IgD-negative memory B cell (primary cell): ENCODE results near the gene LRRN3. TPM values are rescaled to one million over a fixed set of nuclear protein-coding genes. Genes with fewer than 3 reads are reported as not detected.

ENCODE experiments used
- H3K27ac Mint-ChIP-seq, 3 donors: one replicate each; pipeline ENCODE4 v1.8.0; 2020 to 2022; ENCODE audit warnings: mild to moderate bottlenecking in 3 of 3, mixed read lengths in 3 of 3, moderate library complexity in 1 of 3
- H3K27me3 Mint-ChIP-seq: one replicate; pipeline ENCODE4 v1.8.0; 2021; ENCODE audit warnings: mixed read lengths
- H3K36me3 Mint-ChIP-seq: one replicate; pipeline ENCODE4 v1.8.0; 2020; ENCODE audit warnings: mild to moderate bottlenecking, mixed read lengths
- H3K4me1 Mint-ChIP-seq, 3 donors: one replicate each; pipeline ENCODE4 v1.8.0; 2020 to 2022; ENCODE audit warnings: mixed read lengths in 3 of 3, mild to moderate bottlenecking in 1 of 3
- H3K4me3 Mint-ChIP-seq, 4 donors: one replicate each; pipeline ENCODE4 v1.8.0; 2020 to 2022; ENCODE audit warnings: mild to moderate bottlenecking in 4 of 4, mixed read lengths in 4 of 4, moderate library complexity in 3 of 4
- H3K9me3 Mint-ChIP-seq, 3 donors: one replicate each; pipeline ENCODE4 v1.8.0; 2020 to 2021; ENCODE audit warnings: mixed read lengths in 3 of 3, mild to moderate bottlenecking in 1 of 3
- polyA plus RNA-seq: library from polyadenylated mRNA; unstranded; fragments of 300-500 nt; fragmentation: Illumina TruSeq; gene quantifications from one replicate; pipeline ENCODE4 v1.2.3, GENCODE V29; 2021

LRRN3 gene
- polyA plus RNA-seq, 1 donor from 2014 or later = 2.7 TPM

DNA sequence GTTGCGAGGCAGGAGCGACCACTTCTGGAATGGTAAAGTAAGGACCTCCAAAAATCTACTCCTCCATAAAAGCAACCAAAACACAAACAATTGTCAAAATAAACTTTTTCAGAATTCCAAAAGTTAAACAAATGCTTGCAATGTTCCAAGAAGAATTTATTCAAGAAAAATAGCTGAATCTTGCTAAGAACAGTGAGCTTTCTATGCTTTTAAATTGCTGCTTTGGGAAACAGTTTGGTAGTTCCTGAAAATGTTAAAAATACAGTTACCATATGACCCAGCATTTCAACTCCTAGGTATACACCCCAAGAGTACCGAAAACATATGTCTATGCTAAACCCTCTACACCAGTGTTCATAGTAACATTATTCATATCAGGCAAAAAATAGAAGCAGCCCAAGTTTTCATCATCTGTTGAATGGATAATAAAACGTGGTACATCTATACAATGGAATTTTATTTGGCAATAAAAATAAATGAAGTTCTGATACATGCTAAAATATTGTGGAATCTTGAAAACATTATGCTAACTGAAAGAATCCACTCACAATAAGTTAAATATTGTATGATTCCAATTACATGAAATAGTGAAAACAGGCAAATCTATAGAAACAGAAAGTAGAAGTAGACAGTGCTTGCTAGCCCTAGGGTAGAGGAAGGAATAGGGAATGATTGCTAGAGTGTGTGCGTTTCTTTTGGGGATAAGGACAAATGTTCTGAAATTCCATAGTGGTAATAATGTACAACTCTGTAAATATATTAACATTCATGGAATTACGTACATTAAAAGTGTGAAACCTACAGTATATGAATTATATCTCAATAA lies 57.0 kb downstream of the LRRN3 start:
- no peaks in the 10 kb centered on the region for H3K36me3 Mint-ChIP-seq
- no peak overlapping the region for H3K27ac Mint-ChIP-seq
- peaks cover 0 to 3% (median 0%) of the 10 kb centered on the region in 3 donors for H3K9me3 Mint-ChIP-seq
- H3K4me3 Mint-ChIP-seq = no peak overlapping the region
- H3K27me3 Mint-ChIP-seq = no peaks in the 10 kb centered on the region
- H3K4me1 Mint-ChIP-seq = no peaks in the 10 kb centered on the region

DNA sequence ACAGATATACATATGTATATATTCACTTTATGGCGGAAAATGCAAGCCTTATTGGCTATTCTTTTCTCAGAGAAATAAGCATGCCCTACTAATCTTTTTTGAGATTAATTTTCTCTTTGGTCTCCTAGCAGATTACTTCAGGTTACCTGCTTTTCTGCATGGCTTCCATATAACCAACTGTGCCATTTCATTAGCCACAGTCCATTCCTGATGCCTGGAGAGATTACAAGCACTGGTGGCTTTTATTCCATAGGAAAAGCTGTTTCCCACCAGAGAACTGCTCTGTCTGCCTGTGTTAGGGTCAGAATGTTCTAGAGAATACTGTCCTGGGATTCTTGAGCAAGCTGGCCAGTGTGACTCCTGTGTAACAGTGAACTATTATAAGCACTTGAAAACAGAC lies 59.8 kb downstream of the LRRN3 start:
- peaks cover 0 to 3% (median 0%) of the 10 kb centered on the region in 3 donors for H3K9me3 Mint-ChIP-seq
- no peak overlapping the region for H3K27ac Mint-ChIP-seq
- H3K4me1 Mint-ChIP-seq = no peaks in the 10 kb centered on the region
- peaks cover 3% of the 10 kb centered on the region for H3K36me3 Mint-ChIP-seq
- no peak overlapping the region for H3K4me3 Mint-ChIP-seq
- no peaks in the 10 kb centered on the region for H3K27me3 Mint-ChIP-seq

DNA sequence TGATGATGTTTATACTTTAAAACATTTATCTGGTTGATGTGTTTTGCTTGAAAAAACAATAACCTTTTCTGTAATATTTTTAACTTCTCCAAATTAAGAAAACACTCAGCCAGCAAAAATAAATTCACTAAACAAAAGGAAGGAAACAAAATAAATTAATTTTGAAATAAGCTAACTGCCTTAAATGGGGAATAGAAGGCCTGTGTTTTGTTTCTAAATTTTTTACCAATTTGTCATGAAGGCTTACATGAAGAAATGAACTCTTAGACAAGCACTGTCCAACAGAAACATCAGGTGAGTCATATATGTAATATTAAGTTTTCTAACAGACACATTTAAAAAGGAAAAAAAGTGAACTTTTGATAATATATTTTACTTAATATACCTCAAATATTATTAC lies 68.5 kb downstream of the LRRN3 start:
- H3K9me3 Mint-ChIP-seq = peaks cover 0 to 4% (median 2%) of the 10 kb centered on the region in 3 donors
- H3K27ac Mint-ChIP-seq = no peak overlapping the region
- peaks cover 0 to 4% (median 2%) of the 10 kb centered on the region in 3 donors for H3K4me1 Mint-ChIP-seq
- H3K36me3 Mint-ChIP-seq = no peaks in the 10 kb centered on the region
- H3K27me3 Mint-ChIP-seq = no peaks in the 10 kb centered on the region
- no peak overlapping the region for H3K4me3 Mint-ChIP-seq

DNA sequence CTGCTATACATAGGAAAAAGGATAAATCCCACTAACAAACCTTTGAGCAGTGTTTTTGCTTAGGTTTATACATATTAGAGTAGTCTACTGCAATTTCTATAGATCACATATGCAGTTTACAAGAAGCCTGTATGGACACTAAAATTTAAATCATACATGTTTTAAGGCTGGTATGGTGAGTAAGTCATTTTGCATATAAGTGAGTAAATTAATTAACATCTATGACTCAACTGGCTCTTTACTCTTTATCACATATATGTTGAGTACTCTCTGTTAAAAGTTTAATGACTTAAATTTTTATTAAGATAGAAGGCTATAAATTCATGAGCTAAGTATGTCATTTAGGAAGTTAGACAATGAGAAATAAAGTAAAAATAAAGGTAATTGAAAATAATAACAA lies 69.4 kb downstream of the LRRN3 start:
- H3K4me3 Mint-ChIP-seq = no peak overlapping the region
- H3K4me1 Mint-ChIP-seq = peaks cover 0 to 4% (median 2%) of the 10 kb centered on the region in 3 donors
- no peak overlapping the region for H3K27ac Mint-ChIP-seq
- H3K36me3 Mint-ChIP-seq = no peaks in the 10 kb centered on the region
- peaks cover 0 to 4% (median 2%) of the 10 kb centered on the region in 3 donors for H3K9me3 Mint-ChIP-seq
- no peaks in the 10 kb centered on the region for H3K27me3 Mint-ChIP-seq

DNA sequence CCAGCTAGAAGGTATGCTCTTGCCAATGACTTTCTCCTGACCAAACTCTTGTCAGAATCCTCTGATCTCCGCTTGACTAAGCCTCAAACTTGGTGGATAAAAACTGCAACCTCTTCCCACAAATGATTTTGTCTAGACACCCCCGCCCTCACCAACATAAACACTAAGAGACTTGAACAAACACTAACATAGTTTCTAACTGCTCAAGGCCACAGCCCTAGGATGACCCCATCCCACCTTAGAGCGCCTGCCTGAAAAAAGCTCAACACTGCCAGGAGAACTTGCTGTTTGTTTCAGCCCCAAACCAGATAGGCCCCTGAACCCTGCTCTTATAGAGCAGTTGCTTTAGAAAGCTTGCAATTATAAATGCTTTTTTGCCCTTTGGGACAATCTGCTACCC lies 71.8 kb downstream of the LRRN3 start:
- H3K27me3 Mint-ChIP-seq = no peaks in the 10 kb centered on the region

DNA sequence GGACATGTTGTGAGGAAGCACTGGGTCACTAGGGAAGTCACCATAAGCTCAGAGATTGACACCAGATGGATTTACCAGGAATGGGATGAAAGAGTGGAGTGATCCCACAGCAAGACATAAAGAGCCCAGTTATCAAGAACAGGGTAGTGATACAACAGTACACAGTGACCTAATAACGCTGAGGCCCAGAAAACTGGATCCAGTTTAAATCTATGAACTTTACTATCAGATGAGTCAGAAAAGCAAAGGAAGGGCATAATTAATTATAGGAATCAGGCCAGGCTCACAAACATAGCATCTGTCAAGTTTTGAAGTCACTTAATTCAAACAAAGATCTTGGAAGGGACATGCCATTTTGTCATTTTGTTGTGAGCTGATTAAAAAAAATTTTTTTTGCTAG lies 73.5 kb downstream of the LRRN3 start:
- Mint-ChIP-seq H3K27me3 (no peaks in the 10 kb centered on the region), H3K4me1 (peaks cover 0 to 4% (median 0%) of the 10 kb centered on the region in 3 donors), H3K36me3 (no peaks in the 10 kb centered on the region), H3K9me3 (no peaks in the 10 kb centered on the region), H3K4me3 (no peak overlapping the region), H3K27ac (no peak overlapping the region)

More for the DNA sequence above, 71.8 kb downstream of the LRRN3 start:
- Mint-ChIP-seq H3K4me1 (peaks cover 0 to 4% (median 0%) of the 10 kb centered on the region in 3 donors), H3K4me3 (no peak overlapping the region), H3K27ac (no peak overlapping the region), H3K9me3 (no peaks in the 10 kb centered on the region), H3K36me3 (no peaks in the 10 kb centered on the region)

DNA sequence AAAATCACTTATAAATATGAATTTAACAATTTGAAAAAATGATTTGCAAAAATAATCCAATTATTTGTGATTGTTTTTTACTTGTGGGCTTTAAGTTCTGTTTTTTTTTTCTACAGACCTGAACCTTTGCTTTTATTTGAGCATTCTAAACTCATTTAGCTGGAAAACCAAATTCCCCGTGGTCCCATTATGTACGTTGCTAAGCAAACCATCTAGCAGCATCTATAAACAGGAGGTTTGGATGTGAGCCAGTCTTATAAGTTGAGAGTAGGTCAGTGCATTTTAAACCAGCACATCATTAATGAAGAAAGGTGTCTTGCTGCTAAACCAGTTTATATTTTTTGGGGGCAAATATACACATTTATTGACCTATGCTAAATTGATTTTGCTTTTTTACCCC lies 77.3 kb downstream of the LRRN3 start:
- Mint-ChIP-seq H3K36me3 (no peaks in the 10 kb centered on the region), H3K4me1 (no peaks in the 10 kb centered on the region), H3K27me3 (no peaks in the 10 kb centered on the region), H3K27ac (no peak overlapping the region), H3K4me3 (no peak overlapping the region), H3K9me3 (no peaks in the 10 kb centered on the region)

DNA sequence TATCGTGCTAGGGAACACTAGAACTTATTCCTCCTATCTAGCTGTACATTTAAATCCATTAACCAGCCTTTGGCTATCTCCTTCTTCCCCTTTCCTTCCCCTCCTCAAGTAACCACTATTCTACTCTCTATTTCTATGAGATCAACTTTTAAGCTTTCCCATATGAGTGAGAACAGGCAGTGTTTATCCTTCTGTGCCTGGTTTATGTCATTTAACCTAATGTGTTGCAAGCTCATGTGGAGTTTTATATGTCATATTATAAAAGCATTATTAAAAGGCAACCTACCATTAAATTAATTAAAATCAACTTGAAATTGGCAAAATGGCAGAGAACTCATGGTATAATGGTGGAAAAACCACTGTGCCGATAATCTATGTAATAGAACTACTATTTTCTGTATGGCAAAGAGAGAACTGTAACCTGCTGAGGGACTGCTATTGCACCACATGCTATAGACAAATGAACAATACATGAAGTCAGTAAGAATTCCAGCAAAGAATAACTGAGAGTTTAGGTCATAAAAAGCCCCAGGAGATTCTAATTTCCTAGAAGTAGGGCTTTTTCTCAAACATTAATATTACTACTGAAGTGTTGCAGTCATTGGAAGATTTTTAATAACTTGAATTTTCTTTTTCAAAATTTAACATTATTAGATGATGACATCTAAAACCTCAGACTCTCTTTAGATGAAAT lies 81.8 kb downstream of the LRRN3 start:
- Mint-ChIP-seq H3K27me3 (no peaks in the 10 kb centered on the region), H3K36me3 (peaks cover 3% of the 10 kb centered on the region), H3K27ac (no peak overlapping the region), H3K4me1 (no peaks in the 10 kb centered on the region), H3K4me3 (no peak overlapping the region), H3K9me3 (peaks cover 0 to 3% (median 0%) of the 10 kb centered on the region in 3 donors)

DNA sequence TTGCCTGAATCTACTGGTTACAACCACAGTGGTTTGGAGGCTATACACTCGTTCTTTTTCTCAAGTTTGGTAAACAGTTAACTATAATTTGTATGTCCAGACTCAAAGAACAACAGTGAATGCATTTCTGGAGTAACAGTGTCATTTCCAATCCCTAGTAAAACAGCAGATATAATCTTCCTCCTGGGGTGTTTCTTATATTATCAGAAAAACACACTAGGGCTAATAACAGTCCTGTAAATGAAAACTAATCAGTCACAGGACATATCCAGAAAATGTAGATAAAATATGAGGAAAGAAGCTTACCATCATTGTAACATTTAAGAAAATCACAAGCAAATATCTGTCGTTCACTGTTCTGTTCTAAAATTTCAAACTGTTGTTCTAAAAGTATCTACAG lies 82.6 kb downstream of the LRRN3 start:
- Mint-ChIP-seq H3K36me3 (peaks cover 3% of the 10 kb centered on the region), H3K9me3 (peaks cover 0 to 3% (median 0%) of the 10 kb centered on the region in 3 donors), H3K4me3 (no peak overlapping the region), H3K27ac (no peak overlapping the region), H3K27me3 (no peaks in the 10 kb centered on the region), H3K4me1 (no peaks in the 10 kb centered on the region)

DNA sequence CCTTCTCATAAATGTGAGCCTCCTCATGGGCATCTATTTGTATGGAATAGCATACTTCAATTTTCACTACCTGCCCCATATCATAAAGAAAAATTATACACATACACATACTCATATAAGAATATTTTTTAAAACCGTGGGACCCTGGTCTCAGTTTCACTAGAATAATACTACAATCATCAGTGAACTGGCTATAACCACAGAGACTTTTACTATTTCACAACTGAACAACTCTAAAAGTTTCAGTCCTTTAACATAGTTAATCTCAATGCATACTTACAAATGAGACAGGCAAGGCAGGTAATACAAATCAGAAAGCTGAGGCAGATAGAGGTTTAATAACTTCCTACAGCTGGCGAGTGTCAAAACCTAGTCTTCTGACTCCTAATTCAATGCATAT lies 83.1 kb downstream of the LRRN3 start:
- Mint-ChIP-seq H3K36me3 (peaks cover 3% of the 10 kb centered on the region), H3K9me3 (peaks cover 0 to 3% (median 0%) of the 10 kb centered on the region in 3 donors), H3K4me1 (no peaks in the 10 kb centered on the region), H3K4me3 (no peak overlapping the region), H3K27me3 (no peaks in the 10 kb centered on the region), H3K27ac (no peak overlapping the region)

DNA sequence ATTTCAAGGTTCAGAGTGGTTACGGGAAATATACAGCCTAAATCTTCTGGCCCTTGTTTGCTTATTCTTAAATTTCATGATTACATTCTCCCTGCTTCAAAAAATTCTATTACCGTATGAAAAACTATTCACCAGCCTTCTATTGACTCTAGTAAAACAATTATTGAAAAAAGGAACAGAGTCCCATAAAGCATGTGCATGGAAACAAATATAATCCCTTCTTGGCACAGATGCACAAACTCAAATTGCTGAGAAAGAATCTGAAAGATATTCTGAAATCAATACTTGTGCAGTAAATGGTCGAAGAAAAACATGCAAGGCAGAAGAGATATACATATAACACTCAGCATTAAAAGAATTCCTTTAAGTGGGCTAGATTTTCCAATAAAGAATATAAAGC lies 83.6 kb downstream of the LRRN3 start:
- peaks cover 3% of the 10 kb centered on the region for H3K36me3 Mint-ChIP-seq
- no peaks in the 10 kb centered on the region for H3K4me1 Mint-ChIP-seq
- no peaks in the 10 kb centered on the region for H3K27me3 Mint-ChIP-seq
- no peak overlapping the region for H3K27ac Mint-ChIP-seq
- no peak overlapping the region for H3K4me3 Mint-ChIP-seq
- H3K9me3 Mint-ChIP-seq = peaks cover 0 to 3% (median 0%) of the 10 kb centered on the region in 3 donors
